Endothelial cell of umbilical vein (primary cell): ENCODE measurements around the gene EXOSC2. TPM values are rescaled to one million over a fixed set of nuclear protein-coding genes. Genes with fewer than 3 reads are reported as not detected.

Source experiments
- BruUV-seq: library from RNA; stranded (reverse); fragments of 400-500 nt; replicated peaks from 2 replicates; lab custom pipeline; 2021; lab: Mats Ljungman, UMichigan
- CTCF ChIA-PET: fragments of 300-600, 350-600 bp; sonication (Branson Sonifier 250); formaldehyde crosslinking; loops from one replicate; lab custom pipeline; 2021; ENCODE audit warnings: antibody characterized with exemption, inconsistent platforms; lab: Charles Lee
- POLR2A ChIA-PET: fragments of 300-600, 350-600 bp; sonication (Branson Sonifier 250); formaldehyde crosslinking; loops from one replicate; lab custom pipeline; 2021; ENCODE audit warnings: antibody characterized with exemption, inconsistent platforms; lab: Charles Lee
- DNase-seq: peaks from one replicate; pipeline ENCODE4 v3.0.0-alpha.2; 2011; ENCODE audit warnings: low read depth, low spot score
- FAIRE-seq: peaks from 2 replicates; lab custom pipeline; 2011; peaks lifted over from hg19 to GRCh38; lab: Jason Lieb, UNC
- H2AFZ ChIP-seq: 2 replicates; pipeline ENCODE4 v1.6.0; 2012; ENCODE audit warnings: low read depth, low read length, control low read depth, inconsistent platforms
- H3K27ac ChIP-seq: 2 replicates; pipeline ENCODE4 v1.5.1; 2011; ENCODE audit warnings: low read depth, mild to moderate bottlenecking, control low read depth, low read length, moderate library complexity; ENCODE audit not compliant: insufficient read depth
- H3K27me3 ChIP-seq, 2 experiments: 2 replicates each; pipeline versions ENCODE4 v1.6.0 to v1.6.1; 2011; ENCODE audit warnings: low read length in 2 of 2, mixed read lengths in 1 of 2; ENCODE audit not compliant: control insufficient read depth in 2 of 2, insufficient read depth in 2 of 2
- H3K36me3 ChIP-seq, 2 experiments: 2 replicates in 1 of 2; 3 replicates in 1 of 2; pipeline ENCODE4 v1.5.1; 2011; ENCODE audit warnings: low read length in 2 of 2, mild to moderate bottlenecking in 1 of 2, moderate library complexity in 1 of 2; ENCODE audit not compliant: control insufficient read depth in 2 of 2, insufficient read depth in 2 of 2; ENCODE audit errors: extremely low read depth in 1 of 2
- H3K4me1 ChIP-seq: 3 replicates; pipeline ENCODE4 v1.5.1; 2011; ENCODE audit warnings: mild to moderate bottlenecking, low read length; ENCODE audit not compliant: control insufficient read depth, insufficient read depth; ENCODE audit errors: extremely low read depth
- H3K4me2 ChIP-seq: 2 replicates; pipeline ENCODE4 v1.6.1; 2011; ENCODE audit warnings: low read length, control low read depth, mixed read lengths; ENCODE audit not compliant: insufficient read depth
- H3K4me3 ChIP-seq, 3 experiments: fragments of 200-600 bp in 1 of 3; sonication (generic), shearing (Covaris generic) in 1 of 3; replicated peaks in 1 of 3; 2 replicates each; pipeline ENCODE4 v1.5.1; 2011 to 2016; ENCODE audit warnings: control low read depth in 3 of 3, low read length in 3 of 3, mild to moderate bottlenecking in 2 of 3, inconsistent platforms in 1 of 3, low read depth in 1 of 3, moderate library complexity in 1 of 3; ENCODE audit not compliant: insufficient read depth in 1 of 3
- H3K79me2 ChIP-seq: 2 replicates; pipeline ENCODE4 v1.6.0; 2012; ENCODE audit warnings: low read length, inconsistent platforms; ENCODE audit not compliant: control insufficient read depth, insufficient read depth
- H3K9ac ChIP-seq: replicated peaks from 2 replicates; pipeline ENCODE3; 2011; ENCODE audit warnings: low read length, control low read depth; ENCODE audit not compliant: insufficient read depth; ENCODE audit errors: extremely low read depth
- H3K9me1 ChIP-seq: replicated peaks from 3 replicates; pipeline ENCODE4 v1.6.0; 2011; ENCODE audit warnings: mild to moderate bottlenecking, low read length; ENCODE audit not compliant: control insufficient read depth, insufficient read depth; ENCODE audit errors: extremely low read depth
- H3K9me3 ChIP-seq: replicated peaks from 2 replicates; pipeline ENCODE4 v1.5.1; 2012; ENCODE audit warnings: low read length, inconsistent platforms; ENCODE audit not compliant: control insufficient read depth, insufficient read depth
- H4K20me1 ChIP-seq: replicated peaks from 2 replicates; pipeline ENCODE3; 2011; ENCODE audit warnings: mild to moderate bottlenecking, low read length; ENCODE audit not compliant: control insufficient read depth, insufficient read depth; ENCODE audit errors: extremely low read depth
- EZH2 ChIP-seq: IDR thresholded peaks from 2 replicates; pipeline ENCODE4 v1.6.1; 2012; ENCODE audit warnings: borderline replicate concordance, low read depth, mild to moderate bottlenecking, moderate library complexity, low read length, inconsistent platforms; ENCODE audit not compliant: severe bottlenecking
- FOS ChIP-seq: IDR thresholded peaks from 2 replicates; pipeline ENCODE4 v1.6.1; 2011; ENCODE audit warnings: mild to moderate bottlenecking, low read length, moderate library complexity, borderline replicate concordance; ENCODE audit not compliant: insufficient read depth
- GATA2 ChIP-seq: IDR thresholded peaks from 2 replicates; pipeline ENCODE4 v1.7.0; 2011; ENCODE audit warnings: low read depth, mild to moderate bottlenecking, moderate library complexity, mixed read lengths, low read length; ENCODE audit not compliant: insufficient read length, insufficient read depth
- JUN ChIP-seq: IDR thresholded peaks from 2 replicates; pipeline ENCODE4 v1.6.1; 2011; ENCODE audit warnings: borderline replicate concordance, low read depth; ENCODE audit not compliant: insufficient read length, insufficient read depth
- MYC ChIP-seq: IDR thresholded peaks from one replicate; pipeline ENCODE4 v1.6.1; 2011; ENCODE audit warnings: mild to moderate bottlenecking, low read depth, low read length
- POLR2A ChIP-seq: IDR thresholded peaks from 2 replicates; pipeline ENCODE4 v1.6.1; 2012; ENCODE audit warnings: low read depth, mild to moderate bottlenecking, control low read depth, low read length
- POLR2AphosphoS5 ChIP-seq: IDR thresholded peaks from 2 replicates; pipeline ENCODE4 v1.6.1; 2012; ENCODE audit warnings: low read depth, mild to moderate bottlenecking, control low read depth, low read length, moderate library complexity; ENCODE audit not compliant: insufficient read depth
- dilution Hi-C: fragments of 300-500 bp; cut with MboI; formaldehyde crosslinking; loops from one replicate; pipeline ENCODE4 v1.15.0; 2019; ENCODE audit warnings: low sequenced_read_pairs; ENCODE audit not compliant: extremely low pct_ligation_motif_present
- intact Hi-C: fragments of 100-400 bp; cut with micrococcal nuclease; formaldehyde crosslinking; loops from one replicate; pipeline ENCODE4 v1.10.0; 2022
- polyA plus RNA-seq, 4 experiments: library from polyadenylated mRNA; depleted of rRNA in 3 of 4; stranded (reverse) in 3 of 4; unstranded in 1 of 4; fragments of >200 nt; gene quantifications; 2 replicates each; pipeline versions ENCODE4 v1.2.1 to v1.2.3, GENCODE V29; 2011 to 2012; ENCODE audit warnings: missing spikeins in 1 of 4
- total RNA-seq: library from RNA; stranded (reverse); gene quantifications from 2 replicates; pipeline ENCODE4 v1.2.3, GENCODE V29; 2021
- TF ChIP-seq, protein P1 (sequence below): IDR thresholded peaks from 2 replicates; pipeline ENCODE4 v1.6.1; 2011; ENCODE audit not compliant: insufficient read depth, insufficient read length
- TF ChIP-seq, protein P2 (sequence below), 2 donors: IDR thresholded peaks; 1 replicate in 1 of 2; 2 replicates in 1 of 2; pipeline ENCODE4 v1.5.1; 2011; ENCODE audit warnings: low read length in 2 of 2, mild to moderate bottlenecking in 2 of 2, moderate library complexity in 2 of 2, control low read depth in 1 of 2, inconsistent platforms in 1 of 2, low read depth in 1 of 2; ENCODE audit not compliant: insufficient read depth in 1 of 2; ENCODE audit errors: extremely low read depth in 1 of 2

EXOSC2 gene
- total and polyA plus RNA-seq, 2 donors (not counting 3 experiments of a cell fraction or from before 2014, with no cell fraction given): 25.5 to 44.4 TPM

DNA sequence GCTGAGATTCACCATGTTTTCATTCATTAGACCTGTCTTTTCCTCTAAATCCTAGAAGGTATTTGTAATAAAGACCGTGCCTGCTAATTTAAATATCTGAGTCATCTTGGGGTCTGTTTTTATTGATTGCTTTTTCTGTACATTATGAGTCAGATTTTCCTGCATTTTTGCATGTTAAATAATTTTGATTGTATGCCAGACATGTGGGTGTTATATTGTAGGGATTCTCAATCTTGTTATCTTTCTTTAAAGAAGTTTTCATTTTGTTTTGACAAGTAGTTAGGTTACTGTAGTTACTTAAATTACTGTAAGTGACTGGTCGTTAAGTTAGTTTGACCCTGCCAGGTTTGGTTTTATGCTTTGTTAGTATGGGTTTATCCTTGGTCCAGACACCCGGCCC, 35.1 kb downstream of the EXOSC2 start:
- no peaks in the 10 kb centered on the region for H3K27me3 ChIP-seq
- CTCF ChIA-PET: interaction anchor here (0.9 to 1.7 kb wide), 3 partner anchors 11 to 23 kb away, joined by 4 to 5 read pairs (median 4); no protein-coding TSS in a partner anchor
- no peaks in the 10 kb centered on the region for H4K20me1 ChIP-seq
- no peaks in the 10 kb centered on the region for H3K9me3 ChIP-seq
- POLR2A ChIA-PET: interaction anchor here (0.6 kb wide), 1 partner anchor 17 kb away, joined by 6 read pairs; no protein-coding TSS in a partner anchor
- no peak overlapping the region for H2AFZ ChIP-seq
- DNase-seq (peak; percentile 67), FAIRE-seq (peak; percentile 63)
- intact Hi-C loops: loop anchor here (2.0 kb wide), 1 partner anchor 14 kb away; no protein-coding TSS in a partner anchor
- dilution Hi-C loops: no loop called here
- H3K9ac ChIP-seq: peak overlapping the region; percentile 21
- no peaks in the 10 kb centered on the region for H3K36me3 ChIP-seq
- TF ChIP-seq POLR2AphosphoS5 (no peak), FOS (peak; percentile 83), JUN (peak; percentile 87)
- H3K4me2 ChIP-seq: peak overlapping the region; percentile 67
- no peaks in the 10 kb centered on the region for H3K9me1 ChIP-seq
- peaks cover 51% of the 10 kb centered on the region for H3K79me2 ChIP-seq
- peak overlapping the region; percentile 75 for H3K27ac ChIP-seq
- H3K4me3 ChIP-seq: peak overlapping the region in 1 of 3 experiments; percentile 35
- BruUV-seq: TSS peak; percentile 16
- peaks cover 30% of the 10 kb centered on the region for H3K4me1 ChIP-seq

DNA sequence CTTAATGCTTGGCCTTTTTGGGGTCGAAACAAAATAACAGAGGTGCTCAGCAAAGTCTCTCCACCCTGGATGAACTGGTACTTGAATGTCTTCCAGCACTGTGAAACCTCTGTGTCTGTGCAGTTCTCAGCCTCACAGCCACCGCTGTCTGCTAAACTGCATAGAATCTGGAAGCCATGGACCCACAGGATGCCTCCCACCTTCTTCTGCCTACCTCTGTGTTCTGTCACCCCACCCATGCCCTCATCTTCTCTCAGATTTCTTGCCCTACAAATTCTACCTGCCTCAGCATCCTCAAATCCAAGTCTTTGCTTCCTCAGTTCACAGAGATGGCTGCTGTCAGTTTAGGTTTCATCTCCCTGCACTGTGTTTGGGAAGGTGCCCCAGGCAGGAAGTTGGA, 35.6 kb downstream of the EXOSC2 start:
- BruUV-seq: no TSS peak
- peak overlapping the region; percentile 75 for H3K27ac ChIP-seq
- peaks cover 30% of the 10 kb centered on the region for H3K4me1 ChIP-seq
- H4K20me1 ChIP-seq: no peaks in the 10 kb centered on the region
- CTCF ChIA-PET: no interaction called here
- H3K9me1 ChIP-seq: no peaks in the 10 kb centered on the region
- no peak overlapping the region for H3K4me3 ChIP-seq
- H3K9ac ChIP-seq: peak overlapping the region; percentile 21
- peaks cover 53% of the 10 kb centered on the region for H3K79me2 ChIP-seq
- H3K4me2 ChIP-seq: peak overlapping the region; percentile 67
- TF ChIP-seq, protein P1, sequence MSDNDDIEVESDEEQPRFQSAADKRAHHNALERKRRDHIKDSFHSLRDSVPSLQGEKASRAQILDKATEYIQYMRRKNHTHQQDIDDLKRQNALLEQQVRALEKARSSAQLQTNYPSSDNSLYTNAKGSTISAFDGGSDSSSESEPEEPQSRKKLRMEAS: no peak
- no peak for TF ChIP-seq POLR2AphosphoS5
- TF ChIP-seq FOS: no peak
- TF ChIP-seq, protein P2, sequence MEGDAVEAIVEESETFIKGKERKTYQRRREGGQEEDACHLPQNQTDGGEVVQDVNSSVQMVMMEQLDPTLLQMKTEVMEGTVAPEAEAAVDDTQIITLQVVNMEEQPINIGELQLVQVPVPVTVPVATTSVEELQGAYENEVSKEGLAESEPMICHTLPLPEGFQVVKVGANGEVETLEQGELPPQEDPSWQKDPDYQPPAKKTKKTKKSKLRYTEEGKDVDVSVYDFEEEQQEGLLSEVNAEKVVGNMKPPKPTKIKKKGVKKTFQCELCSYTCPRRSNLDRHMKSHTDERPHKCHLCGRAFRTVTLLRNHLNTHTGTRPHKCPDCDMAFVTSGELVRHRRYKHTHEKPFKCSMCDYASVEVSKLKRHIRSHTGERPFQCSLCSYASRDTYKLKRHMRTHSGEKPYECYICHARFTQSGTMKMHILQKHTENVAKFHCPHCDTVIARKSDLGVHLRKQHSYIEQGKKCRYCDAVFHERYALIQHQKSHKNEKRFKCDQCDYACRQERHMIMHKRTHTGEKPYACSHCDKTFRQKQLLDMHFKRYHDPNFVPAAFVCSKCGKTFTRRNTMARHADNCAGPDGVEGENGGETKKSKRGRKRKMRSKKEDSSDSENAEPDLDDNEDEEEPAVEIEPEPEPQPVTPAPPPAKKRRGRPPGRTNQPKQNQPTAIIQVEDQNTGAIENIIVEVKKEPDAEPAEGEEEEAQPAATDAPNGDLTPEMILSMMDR (IDR thresholded peaks at IDR 0.05; ENCODE audit: extremely low read depth in 1 of 2, insufficient read depth in 1 of 2, low read depth in 1 of 2, low read length in 2 of 2): no peak
- TF ChIP-seq JUN: no peak
- TF ChIP-seq MYC: no peak
- no peak for TF ChIP-seq EZH2
- TF ChIP-seq POLR2A: no peak
- TF ChIP-seq GATA2: no peak
- no peak overlapping the region for H2AFZ ChIP-seq
- dilution Hi-C loops: no loop called here
- intact Hi-C loops: loop anchor here (2.0 kb wide), 1 partner anchor 14 kb away; no protein-coding TSS in a partner anchor
- H3K27me3 ChIP-seq: no peaks in the 10 kb centered on the region
- no peak for DNase-seq
- FAIRE-seq: peak; percentile 12
- H3K9me3 ChIP-seq: no peaks in the 10 kb centered on the region
- no peaks in the 10 kb centered on the region for H3K36me3 ChIP-seq
- POLR2A ChIA-PET: no interaction called here
